Gastroesophageal sphincter (tissue), 4 donors: ENCODE data around the gene MARVELD2. TPM values are rescaled to one million over a fixed set of nuclear protein-coding genes. Genes with fewer than 3 reads are reported as not detected.
A peak's percentile ranks its signal among the peaks of the same experiment; 100 is the strongest.

Experiments
- ATAC-seq: fragments of 150-250 bp; one replicate; pipeline ENCODE4 v1.9.1; 2016; ENCODE audit warnings: mild to moderate bottlenecking, moderate library complexity
- H3K27ac ChIP-seq, 4 donors: fragments of 200-600 bp; sonication (generic) in 3 of 4; 1 replicate in 3 of 4; 2 replicates in 1 of 4; pipeline ENCODE4 v1.5.1; 2016 to 2019
- H3K27me3 ChIP-seq: fragments of 200-600 bp; sonication (generic); one replicate; pipeline ENCODE4 v1.5.1; 2019
- H3K36me3 ChIP-seq, 2 donors: fragments of 200-600 bp; sonication (generic); one replicate each; pipeline ENCODE4 v1.5.1; 2019; ENCODE audit warnings: control low read depth in 1 of 2
- H3K4me1 ChIP-seq, 3 donors: fragments of 200-600 bp; sonication (generic); 1 replicate in 2 of 3; 2 replicates in 1 of 3; pipeline ENCODE4 v1.5.1; 2016 to 2019; ENCODE audit warnings: control low read depth in 2 of 3
- H3K4me3 ChIP-seq, 2 donors: fragments of 200-600 bp; sonication (generic); one replicate each; pipeline ENCODE4 v1.5.1; 2019; ENCODE audit warnings: mild to moderate bottlenecking in 1 of 2, moderate library complexity in 1 of 2
- H3K9me3 ChIP-seq, 3 donors: fragments of 200-600 bp; sonication (generic); one replicate each; pipeline ENCODE4 v1.5.1; 2017 to 2019; ENCODE audit warnings: control low read depth in 2 of 3
- EP300 ChIP-seq: sonication (generic); formaldehyde crosslinking; IDR thresholded peaks from one replicate; pipeline ENCODE4 v1.6.1; 2017; ENCODE audit warnings: antibody characterized with exemption, mild to moderate bottlenecking
- POLR2A ChIP-seq, 2 donors: fragments of 450-650 bp; IDR thresholded peaks; one replicate each; pipeline ENCODE4 v1.6.1; 2017; ENCODE audit warnings: antibody characterized with exemption in 2 of 2, mild to moderate bottlenecking in 2 of 2, moderate library complexity in 1 of 2
- POLR2AphosphoS5 ChIP-seq: sonication (generic); formaldehyde crosslinking; IDR thresholded peaks from one replicate; pipeline ENCODE4 v1.6.1; 2017; ENCODE audit warnings: antibody characterized with exemption
- WGBS, 2 donors: methylation state at CpG; one replicate each; pipeline ENCODE4 v1.1.5; 2018; ENCODE audit warnings: low coverage in 1 of 2; 5-methylcytosine and 5-hydroxymethylcytosine counted together
- total RNA-seq, 4 donors: library from RNA; depleted of rRNA; stranded (reverse); fragments of >200 nt; gene quantifications; one replicate each; pipeline ENCODE4 v1.1.0, GENCODE V29; 2016
- TF ChIP-seq, protein P1 (sequence below), 4 experiments: fragments of 200-600 bp in 2 of 4; fragments of 450-650 bp in 2 of 4; sonication (generic) in 1 of 4; IDR thresholded peaks; one replicate each; pipeline ENCODE4 v1.5.1; 2017 to 2019; ENCODE audit warnings: antibody characterized with exemption in 4 of 4, mild to moderate bottlenecking in 2 of 4, moderate library complexity in 2 of 4

MARVELD2 gene
- total RNA-seq, 4 donors from 2014 or later, result 0.81 to 6.3 (median 1.9) TPM

DNA sequence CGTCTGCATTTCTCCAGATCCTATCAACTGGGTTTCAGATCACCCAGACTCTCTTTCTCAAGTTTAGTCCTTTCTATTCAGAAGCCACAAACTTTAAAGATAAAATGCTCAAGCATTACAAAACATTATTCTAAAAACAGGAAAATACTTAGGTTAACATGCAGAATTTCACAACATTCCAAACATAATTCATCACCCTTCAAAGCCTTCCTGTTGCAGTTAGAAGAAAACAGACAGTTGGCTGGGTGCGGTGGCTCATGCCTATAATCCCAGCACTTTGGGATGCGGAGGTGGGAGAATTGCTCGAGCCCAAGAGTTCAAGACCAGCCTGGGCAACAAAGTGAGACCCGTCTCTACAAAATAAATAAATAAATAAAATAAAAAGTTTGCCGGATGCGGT, 70.0 kb downstream of the MARVELD2 start:
- TF ChIP-seq POLR2AphosphoS5, result no peak
- Histone ChIP-seq H3K36me3 (no peaks in the 10 kb centered on the region), H3K27ac (no peak overlapping the region), H3K27me3 (peaks cover 35% of the 10 kb centered on the region), H3K9me3 (no peaks in the 10 kb centered on the region), H3K4me3 (no peak overlapping the region), H3K4me1 (no peaks in the 10 kb centered on the region)
- 62 to 78% methylated on average over 4 to 6 of the region's 7 CpGs for WGBS, 2 donors
- no peak for ATAC-seq

DNA sequence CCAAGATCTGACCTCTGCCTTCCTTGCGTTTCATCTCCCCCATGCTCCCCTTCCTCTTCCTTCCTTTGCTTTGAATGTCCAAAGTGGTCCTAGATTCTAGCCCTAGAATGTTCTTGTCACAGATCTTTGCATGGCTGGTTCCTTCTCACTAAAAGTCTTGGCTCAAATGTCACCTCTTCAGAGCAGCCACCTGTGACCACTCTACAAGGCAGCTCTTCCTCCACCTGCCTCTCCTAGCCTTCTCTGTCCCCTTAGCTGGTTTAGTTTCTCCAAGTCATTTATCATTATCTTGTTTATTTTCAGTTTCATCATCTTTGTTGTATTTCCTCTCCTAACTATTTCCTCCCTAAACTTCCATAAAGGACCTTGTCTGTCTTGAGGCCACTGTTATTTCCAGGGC, 70.6 kb downstream of the MARVELD2 start:
- no peak overlapping the region for H3K4me3 ChIP-seq
- 67 to 75% methylated on average over 1 of the region's 1 CpG for WGBS, 2 donors
- peaks cover 35% of the 10 kb centered on the region for H3K27me3 ChIP-seq
- H3K9me3 ChIP-seq, result no peaks in the 10 kb centered on the region
- TF ChIP-seq EP300 (no peak), POLR2A (IDR thresholded peaks at IDR 0.05) (no peak), POLR2AphosphoS5 (no peak)
- TF ChIP-seq, protein P1, sequence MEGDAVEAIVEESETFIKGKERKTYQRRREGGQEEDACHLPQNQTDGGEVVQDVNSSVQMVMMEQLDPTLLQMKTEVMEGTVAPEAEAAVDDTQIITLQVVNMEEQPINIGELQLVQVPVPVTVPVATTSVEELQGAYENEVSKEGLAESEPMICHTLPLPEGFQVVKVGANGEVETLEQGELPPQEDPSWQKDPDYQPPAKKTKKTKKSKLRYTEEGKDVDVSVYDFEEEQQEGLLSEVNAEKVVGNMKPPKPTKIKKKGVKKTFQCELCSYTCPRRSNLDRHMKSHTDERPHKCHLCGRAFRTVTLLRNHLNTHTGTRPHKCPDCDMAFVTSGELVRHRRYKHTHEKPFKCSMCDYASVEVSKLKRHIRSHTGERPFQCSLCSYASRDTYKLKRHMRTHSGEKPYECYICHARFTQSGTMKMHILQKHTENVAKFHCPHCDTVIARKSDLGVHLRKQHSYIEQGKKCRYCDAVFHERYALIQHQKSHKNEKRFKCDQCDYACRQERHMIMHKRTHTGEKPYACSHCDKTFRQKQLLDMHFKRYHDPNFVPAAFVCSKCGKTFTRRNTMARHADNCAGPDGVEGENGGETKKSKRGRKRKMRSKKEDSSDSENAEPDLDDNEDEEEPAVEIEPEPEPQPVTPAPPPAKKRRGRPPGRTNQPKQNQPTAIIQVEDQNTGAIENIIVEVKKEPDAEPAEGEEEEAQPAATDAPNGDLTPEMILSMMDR (IDR thresholded peaks at IDR 0.05), result no peak
- no peak for ATAC-seq
- no peak overlapping the region for H3K27ac ChIP-seq
- H3K4me1 ChIP-seq, result no peaks in the 10 kb centered on the region
- H3K36me3 ChIP-seq, result no peaks in the 10 kb centered on the region

GRCh38 chr5:69489246-69489645, 74.3 kb downstream of the MARVELD2 start:
- peaks cover 0 to 24% (median 15%) of the 10 kb centered on the region in 3 donors for H3K4me1 ChIP-seq
- 48 to 67% methylated on average over 1 to 4 of the region's 4 CpGs for WGBS, 2 donors
- TF ChIP-seq POLR2A (IDR thresholded peaks at IDR 0.05), result no peak
- TF ChIP-seq POLR2AphosphoS5, result no peak
- TF ChIP-seq EP300, result no peak
- TF ChIP-seq, protein P1 (IDR thresholded peaks at IDR 0.05), result no peak
- peaks cover 68% of the 10 kb centered on the region for H3K27me3 ChIP-seq
- no peak for ATAC-seq
- no peaks in the 10 kb centered on the region for H3K9me3 ChIP-seq
- H3K27ac ChIP-seq, result no peak overlapping the region
- no peak overlapping the region for H3K4me3 ChIP-seq
- no peaks in the 10 kb centered on the region for H3K36me3 ChIP-seq

GRCh38 chr5:69491027-69491426, 76.1 kb downstream of the MARVELD2 start:
- no peaks in the 10 kb centered on the region for H3K9me3 ChIP-seq
- ATAC-seq, result no peak
- no peak overlapping the region for H3K27ac ChIP-seq
- no peak overlapping the region for H3K4me3 ChIP-seq
- WGBS, 2 donors, result 32 to 46% methylated on average over 2 of the region's 2 CpGs
- TF ChIP-seq POLR2AphosphoS5 (no peak), EP300 (no peak)
- H3K4me1 ChIP-seq, result peaks cover 0 to 26% (median 15%) of the 10 kb centered on the region in 3 donors
- H3K27me3 ChIP-seq, result peaks cover 75% of the 10 kb centered on the region
- no peaks in the 10 kb centered on the region for H3K36me3 ChIP-seq

DNA sequence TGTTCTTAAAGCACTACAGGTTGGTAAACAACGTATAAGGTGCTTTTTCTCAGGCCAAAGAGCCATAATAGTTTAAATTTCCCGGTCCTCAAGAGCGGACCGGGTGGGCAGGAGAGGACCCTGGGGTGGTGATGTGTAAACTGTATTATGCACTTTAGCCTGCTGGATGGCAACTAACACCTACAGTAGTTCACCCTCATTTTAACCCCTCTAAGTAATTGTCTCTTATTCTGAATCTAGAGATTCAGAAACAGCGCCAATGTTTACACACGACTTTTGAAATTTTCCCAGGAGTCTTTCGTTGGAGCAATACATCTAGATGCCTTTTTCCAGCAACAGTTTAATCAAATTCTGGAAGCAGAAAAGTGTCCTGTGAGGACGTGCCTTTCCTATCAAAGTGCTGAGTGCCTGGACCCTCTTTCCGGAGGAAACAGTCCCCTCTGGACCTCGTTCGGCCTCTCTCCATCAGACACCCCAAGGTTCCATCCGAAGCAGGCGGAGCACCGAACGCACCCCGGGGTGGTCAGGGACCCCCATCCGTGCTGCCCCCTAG, 77.0 kb downstream of the MARVELD2 start:
- Histone ChIP-seq H3K27me3 (peaks cover 79% of the 10 kb centered on the region), H3K4me1 (peaks cover 0 to 26% (median 15%) of the 10 kb centered on the region in 3 donors), H3K4me3 (peak overlapping the region in 1 of 2 donors; percentile 59), H3K27ac (no peak overlapping the region), H3K36me3 (no peaks in the 10 kb centered on the region), H3K9me3 (no peaks in the 10 kb centered on the region)
- ATAC-seq, result no peak
- no peak for TF ChIP-seq POLR2A (IDR thresholded peaks at IDR 0.05)
- no peak for TF ChIP-seq POLR2AphosphoS5
- no peak for TF ChIP-seq EP300
- TF ChIP-seq, protein P1 (IDR thresholded peaks at IDR 0.05), result no peak
- 7 to 11% methylated on average over 7 to 11 of the region's 17 CpGs for WGBS, 2 donors

DNA sequence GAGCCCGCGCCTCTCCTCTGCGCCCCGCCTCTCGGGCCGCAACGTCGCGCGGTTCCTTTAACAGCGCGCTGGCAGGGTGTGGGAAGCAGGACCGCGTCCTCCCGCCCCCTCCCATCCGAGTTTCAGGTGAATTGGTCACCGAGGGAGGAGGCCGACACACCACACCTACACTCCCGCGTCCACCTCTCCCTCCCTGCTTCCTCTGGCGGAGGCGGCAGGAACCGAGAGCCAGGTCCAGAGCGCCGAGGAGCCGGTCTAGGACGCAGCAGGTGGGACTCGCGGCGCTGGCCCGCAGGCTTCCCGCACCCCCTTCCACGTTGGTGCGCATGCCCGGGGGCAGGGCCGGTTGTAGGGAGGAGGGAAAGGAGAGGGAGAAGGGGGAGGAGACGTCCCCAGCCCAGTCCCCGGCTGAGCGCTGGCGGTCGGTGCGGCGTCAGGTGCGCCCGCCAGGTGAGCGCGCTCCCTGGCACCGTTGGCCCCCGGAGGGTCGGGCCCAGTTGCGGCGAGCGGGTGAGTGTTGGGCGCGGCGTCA, 77.5 kb downstream of the MARVELD2 start, which contains the start of gene OCLN:
Gene OCLN (plus strand): TSS at position 400 of the 532 bp plus-strand sequence. CDS start 11,455 bp downstream, outside the sequence.
- H3K9me3 ChIP-seq, result no peaks in the 10 kb centered on the region
- peak; percentile 25 for ATAC-seq
- WGBS, 2 donors, result no CpG with 5 or more reads among the region's 56 CpGs
- H3K4me3 ChIP-seq, result peak within 1 kb of the TSS; percentile 19 to 59
- peaks cover 0 to 26% (median 15%) of the 10 kb centered on the region in 3 donors for H3K4me1 ChIP-seq
- H3K36me3 ChIP-seq, result no peaks in the 10 kb centered on the region
- no peak within 1 kb of the TSS for H3K27ac ChIP-seq
- TF ChIP-seq, protein P1 (IDR thresholded peaks at IDR 0.05), result no peak
- no peak for TF ChIP-seq POLR2AphosphoS5
- TF ChIP-seq EP300, result no peak
- no peak for TF ChIP-seq POLR2A (IDR thresholded peaks at IDR 0.05)
- H3K27me3 ChIP-seq, result peaks cover 79% of the 10 kb centered on the region
